HCT116 (cell line): ENCODE results near the gene EIPR1. TPM values are rescaled to one million over a fixed set of nuclear protein-coding genes. Genes with fewer than 3 reads are reported as not detected.

ENCODE experiments used
- ATAC-seq: fragments of 200-7000 bp; cut with Tn5 transposase; 2 replicates; pipeline ENCODE4 v1.9.1; 2020; ENCODE audit warnings: mild to moderate bottlenecking, moderate library complexity
- BruUV-seq: library from RNA; stranded (reverse); fragments of 400-500 nt; replicated peaks from 2 replicates; lab custom pipeline; 2021; lab: Mats Ljungman, UMichigan
- CTCF ChIA-PET: fragments of 300-600 bp; sonication (Branson Sonifier 250); formaldehyde crosslinking; loops from one replicate; lab custom pipeline; 2021; ENCODE audit warnings: antibody characterized with exemption; lab: Charles Lee
- POLR2A ChIA-PET: fragments of 300-600, 350-600 bp; sonication (Branson Sonifier 250); formaldehyde crosslinking; loops from one replicate; lab custom pipeline; 2021; ENCODE audit warnings: antibody characterized with exemption; lab: Charles Lee
- RAD21 ChIA-PET, 2 experiments: fragments of 300-600 bp; sonication (Branson Sonifier 250); formaldehyde crosslinking; loops; one replicate each; lab custom pipeline; 2023; ENCODE audit warnings: low total read pairs in 2 of 2; ENCODE audit not compliant: uncharacterized antibody in 2 of 2, unreplicated experiment in 2 of 2, low non-redundant PET in 1 of 2; lab: Charles Lee
- DNase-seq: peaks from one replicate; pipeline ENCODE4 v3.0.0-alpha.2; 2010; ENCODE audit warnings: low read depth, low spot score
- H2AFZ ChIP-seq: fragments of 200-600 bp; shearing (Covaris generic), sonication (generic); 2 replicates; pipeline ENCODE4 v1.6.1; 2017; ENCODE audit warnings: low read depth, mixed run types, mixed read lengths, antibody characterized with exemption, low read length; ENCODE audit not compliant: poor library complexity, severe bottlenecking
- H3K27ac ChIP-seq: 2 replicates; pipeline ENCODE4 v1.5.1; 2012; ENCODE audit warnings: low read depth, low read length
- H3K27me3 ChIP-seq: fragments of 200-600 bp; sonication (generic); 2 replicates; pipeline ENCODE4 v1.6.1; 2016; ENCODE audit warnings: mixed run types, low read length, mixed read lengths; ENCODE audit not compliant: insufficient read depth
- H3K36me3 ChIP-seq, 2 experiments: fragments of 200-500 bp in 1 of 2; fragments of 200-600 bp in 1 of 2; sonication (Bioruptor generic) in 1 of 2; sonication (generic) in 1 of 2; 2 replicates each; pipeline versions ENCODE4 v1.5.1 to v1.6.1; 2014 to 2016; ENCODE audit warnings: low read length in 2 of 2, inconsistent platforms in 1 of 2, mixed read lengths in 1 of 2, mixed run types in 1 of 2; ENCODE audit not compliant: insufficient read depth in 2 of 2, control insufficient read depth in 1 of 2
- H3K4me1 ChIP-seq, 2 experiments: fragments of 200-600 bp in 1 of 2; sonication (generic) in 1 of 2; 2 replicates each; pipeline versions ENCODE4 v1.5.1 to v1.6.1; 2012 to 2017; ENCODE audit warnings: low read length in 2 of 2, inconsistent platforms in 1 of 2, mild to moderate bottlenecking in 1 of 2, mixed read lengths in 1 of 2, mixed run types in 1 of 2, moderate library complexity in 1 of 2; ENCODE audit not compliant: insufficient read depth in 2 of 2, control insufficient read depth in 1 of 2
- H3K4me2 ChIP-seq: fragments of 200-600 bp; sonication (generic); 2 replicates; pipeline ENCODE4 v1.6.1; 2017; ENCODE audit warnings: mixed run types, low read length, mixed read lengths
- H3K4me3 ChIP-seq, 2 experiments: fragments of 200-600 bp in 1 of 2; sonication (generic) in 1 of 2; replicated peaks in 1 of 2; 2 replicates each; pipeline ENCODE4 v1.5.1; 2011 to 2016; ENCODE audit warnings: low read length in 2 of 2, control low read depth in 1 of 2, low read depth in 1 of 2, mild to moderate bottlenecking in 1 of 2, mixed read lengths in 1 of 2, mixed run types in 1 of 2
- H3K79me2 ChIP-seq: fragments of 200-600 bp; sonication (generic); 2 replicates; pipeline ENCODE4 v1.6.1; 2017; ENCODE audit warnings: mild to moderate bottlenecking, mixed run types, low read length, moderate library complexity, mixed read lengths; ENCODE audit not compliant: insufficient read depth
- H3K9ac ChIP-seq: fragments of 200-600 bp; sonication (generic); 2 replicates; pipeline ENCODE4 v1.6.1; 2016; ENCODE audit warnings: low read length, mixed read lengths
- H3K9me2 ChIP-seq: fragments of 200-600 bp; sonication (generic), shearing (Covaris generic); 2 replicates; pipeline ENCODE4 v1.6.1; 2017; ENCODE audit warnings: mixed run types, mild to moderate bottlenecking, moderate library complexity; ENCODE audit not compliant: insufficient read depth
- H3K9me3 ChIP-seq, 2 experiments: fragments of 200-500 bp in 1 of 2; fragments of 200-600 bp in 1 of 2; sonication (Bioruptor generic) in 1 of 2; sonication (generic) in 1 of 2; 2 replicates each; pipeline ENCODE4 v1.6.1; 2014 to 2017; ENCODE audit warnings: low read length in 2 of 2, mixed read lengths in 2 of 2, inconsistent platforms in 1 of 2, low read depth in 1 of 2, mild to moderate bottlenecking in 1 of 2, mixed run types in 1 of 2, moderate library complexity in 1 of 2; ENCODE audit not compliant: control insufficient read depth in 1 of 2, insufficient read depth in 1 of 2
- H4K20me1 ChIP-seq: fragments of 200-600 bp; sonication (generic), shearing (Covaris generic); 2 replicates; pipeline ENCODE4 v1.6.1; 2017; ENCODE audit warnings: mixed run types, mild to moderate bottlenecking, moderate library complexity; ENCODE audit not compliant: insufficient read depth
- EGR1 ChIP-seq: IDR thresholded peaks from 2 replicates; pipeline ENCODE4 v1.6.1; 2012; ENCODE audit warnings: low read depth
- ELF1 ChIP-seq: IDR thresholded peaks from 2 replicates; pipeline ENCODE4 v1.6.1; 2012; ENCODE audit warnings: low read depth, borderline replicate concordance
- FOSL1 ChIP-seq: IDR thresholded peaks from 2 replicates; pipeline ENCODE4 v1.6.1; 2012; ENCODE audit warnings: low read depth
- JUND ChIP-seq: IDR thresholded peaks from 2 replicates; pipeline ENCODE4 v1.6.1; 2012
- POLR2AphosphoS5 ChIP-seq: IDR thresholded peaks from 2 replicates; pipeline ENCODE4 v1.6.1; 2011; ENCODE audit warnings: mild to moderate bottlenecking, low read depth, low read length, moderate library complexity
- SIN3A ChIP-seq: IDR thresholded peaks from 2 replicates; pipeline ENCODE4 v1.6.1; 2012; ENCODE audit warnings: low read depth
- SRF ChIP-seq: IDR thresholded peaks from 2 replicates; pipeline ENCODE4 v1.6.1; 2012; ENCODE audit warnings: low read depth
- YY1 ChIP-seq: IDR thresholded peaks from 2 replicates; pipeline ENCODE4 v1.6.1; 2011; ENCODE audit warnings: low read length, low read depth, moderate library complexity, mild to moderate bottlenecking; ENCODE audit not compliant: insufficient replicate concordance; ENCODE audit errors: extremely low read depth
- ZBTB33 ChIP-seq: IDR thresholded peaks from 2 replicates; pipeline ENCODE4 v1.6.1; 2011; ENCODE audit warnings: mild to moderate bottlenecking, low read length, moderate library complexity; ENCODE audit not compliant: insufficient replicate concordance; ENCODE audit errors: extremely low read depth
- ZFX ChIP-seq: fragments of 450-650 bp; IDR thresholded peaks from 2 replicates; pipeline ENCODE4 v1.6.1; 2017
- ZNF274 ChIP-seq: fragments of 200-500 bp; sonication (Bioruptor generic); IDR thresholded peaks from 2 replicates; pipeline ENCODE4 v1.6.1; 2014; ENCODE audit warnings: mild to moderate bottlenecking, low read depth, low read length, inconsistent platforms
- intact Hi-C: fragments of 100-400 bp; cut with micrococcal nuclease; formaldehyde crosslinking; loops from 2 replicates; pipeline ENCODE4 v1.10.0; 2022
- total RNA-seq: library from RNA; stranded (reverse); gene quantifications from one replicate; pipeline ENCODE4 v1.2.1, GENCODE V29; 2021; ENCODE audit not compliant: unreplicated experiment
- TF ChIP-seq, protein P1 (sequence below): IDR thresholded peaks from 2 replicates; pipeline ENCODE4 v1.6.1; 2012; ENCODE audit warnings: low read depth
- TF ChIP-seq, protein P2 (sequence below): IDR thresholded peaks from 2 replicates; pipeline ENCODE4 v1.6.1; 2012

The EIPR1 gene
- total RNA-seq, 1 experiment from 2014 or later = 36.9 TPM

- Histone ChIP-seq H3K9me2 (no peaks in the 10 kb centered on the region), H3K4me3 (no peak overlapping the region), H3K79me2 (peaks cover 23% of the 10 kb centered on the region; the same call in 1 of the 2 replicates), H3K27me3 (no peaks in the 10 kb centered on the region), H4K20me1 (no peaks in the 10 kb centered on the region), H3K4me1 (no peaks in the 10 kb centered on the region)
- ChIA-PET RAD21 (no interaction called here), POLR2A (no interaction called here), CTCF (no interaction called here)
- intact Hi-C loops = no loop called here
- no peak for DNase-seq
- TF ChIP-seq ZBTB33 (no peak), POLR2AphosphoS5 (no peak), YY1 (no peak), ZNF274 (no peak), EGR1 (no peak), SIN3A (no peak), ZFX (no peak), FOSL1 (no peak), JUND (no peak), SRF (no peak), ELF1 (no peak)
- TF ChIP-seq, protein P1, sequence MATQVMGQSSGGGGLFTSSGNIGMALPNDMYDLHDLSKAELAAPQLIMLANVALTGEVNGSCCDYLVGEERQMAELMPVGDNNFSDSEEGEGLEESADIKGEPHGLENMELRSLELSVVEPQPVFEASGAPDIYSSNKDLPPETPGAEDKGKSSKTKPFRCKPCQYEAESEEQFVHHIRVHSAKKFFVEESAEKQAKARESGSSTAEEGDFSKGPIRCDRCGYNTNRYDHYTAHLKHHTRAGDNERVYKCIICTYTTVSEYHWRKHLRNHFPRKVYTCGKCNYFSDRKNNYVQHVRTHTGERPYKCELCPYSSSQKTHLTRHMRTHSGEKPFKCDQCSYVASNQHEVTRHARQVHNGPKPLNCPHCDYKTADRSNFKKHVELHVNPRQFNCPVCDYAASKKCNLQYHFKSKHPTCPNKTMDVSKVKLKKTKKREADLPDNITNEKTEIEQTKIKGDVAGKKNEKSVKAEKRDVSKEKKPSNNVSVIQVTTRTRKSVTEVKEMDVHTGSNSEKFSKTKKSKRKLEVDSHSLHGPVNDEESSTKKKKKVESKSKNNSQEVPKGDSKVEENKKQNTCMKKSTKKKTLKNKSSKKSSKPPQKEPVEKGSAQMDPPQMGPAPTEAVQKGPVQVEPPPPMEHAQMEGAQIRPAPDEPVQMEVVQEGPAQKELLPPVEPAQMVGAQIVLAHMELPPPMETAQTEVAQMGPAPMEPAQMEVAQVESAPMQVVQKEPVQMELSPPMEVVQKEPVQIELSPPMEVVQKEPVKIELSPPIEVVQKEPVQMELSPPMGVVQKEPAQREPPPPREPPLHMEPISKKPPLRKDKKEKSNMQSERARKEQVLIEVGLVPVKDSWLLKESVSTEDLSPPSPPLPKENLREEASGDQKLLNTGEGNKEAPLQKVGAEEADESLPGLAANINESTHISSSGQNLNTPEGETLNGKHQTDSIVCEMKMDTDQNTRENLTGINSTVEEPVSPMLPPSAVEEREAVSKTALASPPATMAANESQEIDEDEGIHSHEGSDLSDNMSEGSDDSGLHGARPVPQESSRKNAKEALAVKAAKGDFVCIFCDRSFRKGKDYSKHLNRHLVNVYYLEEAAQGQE = no peak
- TF ChIP-seq, protein P2, sequence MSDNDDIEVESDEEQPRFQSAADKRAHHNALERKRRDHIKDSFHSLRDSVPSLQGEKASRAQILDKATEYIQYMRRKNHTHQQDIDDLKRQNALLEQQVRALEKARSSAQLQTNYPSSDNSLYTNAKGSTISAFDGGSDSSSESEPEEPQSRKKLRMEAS = no peak
- TF ChIP-seq, all 23 proteins: peak for 0
- no peak for ATAC-seq
- no peak overlapping the region for H3K27ac ChIP-seq
- no peak overlapping the region for H3K4me2 ChIP-seq
- BruUV-seq = no TSS peak
- no peak overlapping the region for H3K9ac ChIP-seq
- H3K9me3 ChIP-seq = no peaks in the 10 kb centered on the region
- no peak overlapping the region for H2AFZ ChIP-seq
- no peaks in the 10 kb centered on the region for H3K36me3 ChIP-seq
Observed at GRCh38 chr2:3277748-3278520, 99.7 kb downstream of the EIPR1 start.
